ENCODE results near the gene MLST8.

MLST8 gene

GRCh38 chr16:2173916-2174315 is 31.3 kb upstream of the MLST8 start:
- DNase-seq, result no peak

GRCh38 chr16:2174396-2175131 is 30.7 kb upstream of the MLST8 start:
- DNase-seq, result no peak

GRCh38 chr16:2175454-2175853 is 29.8 kb upstream of the MLST8 start:
- DNase-seq, result no peak

- DNase-seq, result no peak
Observed at GRCh38 chr16:2176047-2176446, 29.2 kb upstream of the MLST8 start.

DNA sequence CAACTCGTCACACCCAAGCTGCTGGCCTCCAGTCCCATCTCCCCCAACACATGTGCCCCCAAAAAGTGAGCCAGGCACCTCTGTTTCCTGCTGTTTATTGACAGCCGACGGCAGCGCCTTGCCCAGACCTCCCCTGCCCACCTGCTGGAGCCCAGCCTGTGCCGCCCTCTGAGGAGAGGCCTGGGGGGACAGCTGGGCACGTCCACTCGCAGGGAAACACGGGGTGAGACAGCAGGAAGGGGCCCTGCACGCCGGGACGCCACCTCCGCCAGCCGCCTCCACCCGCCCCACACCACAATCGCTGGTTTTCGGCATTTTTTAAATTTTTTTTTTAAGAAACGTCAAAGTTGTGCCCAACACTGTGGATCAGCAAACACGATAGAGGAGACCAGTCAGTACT is 28.2 kb upstream of the MLST8 start:
- no peak for DNase-seq

DNA sequence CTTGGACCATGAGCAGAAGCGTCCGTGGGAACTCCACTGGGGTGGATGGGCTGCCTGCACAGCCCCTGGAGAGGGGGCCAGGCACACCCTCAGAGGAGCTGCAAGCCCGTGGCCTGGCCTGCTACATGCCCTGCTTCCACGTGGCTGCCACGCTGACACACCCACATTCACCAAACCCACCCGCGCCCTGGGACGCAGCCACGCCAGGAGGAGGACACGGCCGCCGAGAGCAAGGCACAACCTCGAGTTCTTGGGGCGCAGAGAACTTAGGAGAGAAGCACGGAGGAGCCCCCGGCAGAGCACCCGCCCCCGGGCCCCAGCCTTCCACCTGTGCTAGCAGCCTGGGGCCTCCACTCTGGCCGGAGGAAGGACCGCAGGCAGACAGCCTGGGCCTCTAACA is 27.7 kb upstream of the MLST8 start:
- DNase-seq, result no peak

DNA sequence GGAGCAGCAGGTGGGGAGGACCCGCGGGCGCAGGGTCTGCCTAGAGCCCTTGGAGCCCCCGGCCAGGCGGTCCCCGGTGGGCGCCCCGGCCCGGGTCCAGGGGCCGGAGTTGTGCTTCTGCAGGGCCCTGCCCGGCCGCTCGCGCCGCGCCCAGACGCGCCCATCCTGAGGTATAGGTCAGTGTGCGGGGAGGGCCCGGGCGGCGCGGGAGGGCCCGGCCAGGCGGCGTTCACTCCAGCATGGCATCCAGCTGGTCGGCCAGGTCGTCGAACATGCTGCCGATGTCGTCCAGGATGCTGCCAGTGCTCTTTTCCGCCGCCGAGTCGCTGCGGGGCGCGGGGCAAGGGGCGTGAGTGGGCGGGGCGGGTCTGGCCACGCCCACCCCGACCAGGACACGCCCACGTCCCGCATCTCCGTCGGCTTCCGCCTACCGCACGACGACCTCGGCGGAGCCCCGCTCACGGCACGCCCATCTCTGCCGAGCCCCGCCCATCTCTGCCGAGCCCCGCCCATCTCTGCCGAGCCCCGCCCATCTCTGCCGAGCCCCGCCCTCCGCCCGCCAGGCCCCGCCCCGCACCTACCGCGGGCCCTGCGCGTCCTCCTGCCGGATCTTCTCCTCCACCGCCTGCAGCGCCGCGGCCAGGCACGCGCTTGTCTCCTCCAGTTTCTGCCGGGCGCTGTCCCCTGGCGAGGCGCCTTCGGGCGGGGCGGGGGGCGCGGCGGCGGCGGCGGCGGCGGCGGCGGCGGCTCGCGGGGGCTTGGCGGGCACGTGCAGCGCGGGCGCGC is 26.7 kb upstream of the MLST8 start:
- no peak for DNase-seq

- no peak for DNase-seq
Observed at GRCh38 chr16:2179107-2179501, 26.1 kb upstream of the MLST8 start.

DNA sequence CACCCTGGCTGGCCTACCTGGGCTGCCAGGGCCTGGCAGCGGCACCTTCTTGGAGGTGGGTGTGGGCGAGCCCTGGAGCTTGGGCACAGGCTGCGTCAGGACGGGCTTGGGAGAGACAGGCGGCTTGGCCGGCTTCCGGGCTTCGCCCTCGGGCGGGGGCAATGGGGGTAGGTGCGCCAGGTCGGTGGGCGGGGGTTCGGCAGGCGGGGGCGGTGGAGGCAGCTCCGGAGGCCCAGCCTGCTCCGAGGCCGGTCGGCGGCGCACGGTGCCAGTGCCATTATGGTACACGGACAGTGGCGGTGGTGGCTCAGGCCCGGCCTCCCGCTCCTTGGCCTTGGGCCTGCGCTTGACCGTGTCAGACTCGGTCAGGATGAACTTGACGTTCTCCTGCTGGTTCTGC is 25.7 kb upstream of the MLST8 start:
- DNase-seq, result no peak

DNA sequence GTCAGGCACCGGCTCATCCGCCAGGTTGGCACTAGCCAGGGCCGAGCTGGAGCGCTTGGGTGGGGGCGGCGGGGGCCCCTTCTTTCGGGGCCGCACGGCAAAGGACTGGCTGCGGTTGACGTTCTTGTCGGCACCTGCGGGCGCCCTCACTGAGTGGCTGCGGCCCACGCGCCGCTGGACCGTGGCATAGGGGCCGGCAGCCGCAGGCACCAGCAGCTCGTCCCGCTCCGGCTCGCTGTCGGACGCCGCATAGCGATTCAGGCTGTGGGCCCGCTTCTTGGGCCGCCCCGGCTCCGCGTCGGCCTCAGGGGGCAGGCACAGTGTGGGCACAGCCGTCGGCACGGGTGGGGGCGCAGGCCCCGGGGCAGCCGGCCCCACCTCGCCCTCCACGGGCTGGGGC is 24.8 kb upstream of the MLST8 start:
- DNase-seq, result no peak

- no peak for DNase-seq
Observed at GRCh38 chr16:2180962-2181923, 24.0 kb upstream of the MLST8 start.

DNA sequence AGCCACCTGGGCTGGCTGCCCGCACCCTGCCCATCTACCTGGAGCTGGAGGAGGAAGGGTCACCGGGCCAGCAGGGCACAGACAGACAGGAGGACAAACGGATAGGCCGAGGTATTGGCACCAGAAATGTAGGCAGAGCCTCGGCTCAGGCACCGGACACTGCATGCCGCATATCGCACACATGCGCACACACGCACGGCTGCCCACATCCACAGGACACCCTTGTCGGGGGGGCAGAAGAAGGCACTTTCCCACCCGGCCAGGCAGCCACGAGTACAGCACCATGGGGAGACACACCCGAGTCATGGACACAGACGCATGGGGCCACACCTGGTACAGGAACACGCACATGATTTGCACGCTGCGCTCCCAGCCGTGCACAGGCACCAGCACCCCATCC is 23.3 kb upstream of the MLST8 start:
- no peak for DNase-seq

- no peak for DNase-seq
Observed at GRCh38 chr16:2183671-2184070, 21.6 kb upstream of the MLST8 start.

GRCh38 chr16:2184346-2184745 is 20.9 kb upstream of the MLST8 start:
- DNase-seq, result no peak

DNA sequence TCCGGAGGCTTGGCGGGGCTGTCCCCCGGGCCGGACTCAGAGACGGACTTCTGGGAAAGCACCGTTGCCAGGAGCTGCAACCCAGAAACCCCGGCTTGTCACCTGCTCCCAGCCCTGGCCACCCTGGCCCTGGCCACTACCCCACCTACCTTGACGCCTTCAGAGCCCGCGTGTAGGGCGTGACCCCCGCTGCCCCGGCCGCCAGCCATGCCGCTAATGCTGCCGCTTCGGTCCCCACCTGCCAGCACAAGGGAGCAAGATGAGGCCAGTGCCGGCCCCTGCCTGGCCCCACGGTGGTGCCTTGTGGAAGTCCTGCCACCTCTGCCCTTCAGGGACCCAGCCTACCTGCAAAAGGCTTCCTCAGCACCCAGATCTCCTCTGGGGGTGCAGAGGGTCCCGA is 20.3 kb upstream of the MLST8 start:
- no peak for DNase-seq

GRCh38 chr16:2186064-2186463 is 19.2 kb upstream of the MLST8 start:
- no peak for DNase-seq

GRCh38 chr16:2186505-2186904 is 18.7 kb upstream of the MLST8 start:
- no peak for DNase-seq

- no peak for DNase-seq
Observed at GRCh38 chr16:2187212-2187611, 18.0 kb upstream of the MLST8 start.

DNA sequence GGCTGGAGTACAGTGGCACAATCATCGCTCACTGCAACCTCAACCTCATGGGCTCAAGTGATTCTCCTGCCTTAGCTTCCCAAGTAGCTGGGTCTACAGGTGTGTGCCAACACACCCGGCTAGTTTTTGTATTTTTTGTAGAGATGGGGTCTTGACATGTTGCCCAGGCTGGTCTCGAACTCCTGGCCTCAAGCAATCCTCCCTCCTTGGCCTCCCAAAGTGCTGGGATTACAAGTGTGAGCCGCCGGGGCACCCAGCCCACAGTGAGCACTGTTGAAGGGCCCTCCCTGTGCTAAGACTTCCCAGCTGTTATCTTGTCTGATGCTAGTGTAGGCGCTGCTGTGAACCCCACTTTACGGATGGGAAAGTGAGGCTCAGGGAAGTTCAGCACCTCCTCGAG is 16.9 kb upstream of the MLST8 start:
- no peak for DNase-seq

DNA sequence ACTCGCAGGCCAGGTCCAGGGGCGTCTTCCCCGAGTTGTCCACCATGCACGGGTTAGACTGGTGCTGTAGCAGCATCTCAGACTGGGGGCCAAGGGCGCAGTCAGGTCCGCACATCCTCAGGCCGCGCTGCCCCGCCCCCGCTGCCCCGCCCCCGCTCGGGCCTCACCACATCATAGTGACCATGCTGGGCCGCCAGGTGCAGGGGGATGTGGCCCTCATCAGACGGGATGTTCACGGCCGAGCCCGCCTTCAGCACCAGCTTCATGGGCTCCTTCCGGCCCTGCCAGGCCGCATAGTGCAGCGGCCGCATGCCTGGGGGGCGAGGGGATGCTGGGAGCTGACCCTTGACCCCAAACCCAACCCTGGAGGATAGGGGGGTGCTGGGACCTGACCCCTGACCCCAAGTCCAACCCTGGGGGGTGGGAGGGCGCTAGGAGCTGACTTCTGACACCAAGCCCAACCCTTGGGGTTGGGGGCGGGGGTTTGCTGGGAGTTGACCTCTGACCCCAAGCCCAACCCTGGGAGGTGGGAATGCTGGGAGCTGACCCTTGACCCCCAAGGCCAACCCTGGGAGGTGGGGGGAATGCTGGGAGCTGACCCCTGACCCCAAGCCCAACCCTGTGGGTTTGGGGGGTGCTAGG is 15.9 kb upstream of the MLST8 start:
- DNase-seq, result no peak

DNA sequence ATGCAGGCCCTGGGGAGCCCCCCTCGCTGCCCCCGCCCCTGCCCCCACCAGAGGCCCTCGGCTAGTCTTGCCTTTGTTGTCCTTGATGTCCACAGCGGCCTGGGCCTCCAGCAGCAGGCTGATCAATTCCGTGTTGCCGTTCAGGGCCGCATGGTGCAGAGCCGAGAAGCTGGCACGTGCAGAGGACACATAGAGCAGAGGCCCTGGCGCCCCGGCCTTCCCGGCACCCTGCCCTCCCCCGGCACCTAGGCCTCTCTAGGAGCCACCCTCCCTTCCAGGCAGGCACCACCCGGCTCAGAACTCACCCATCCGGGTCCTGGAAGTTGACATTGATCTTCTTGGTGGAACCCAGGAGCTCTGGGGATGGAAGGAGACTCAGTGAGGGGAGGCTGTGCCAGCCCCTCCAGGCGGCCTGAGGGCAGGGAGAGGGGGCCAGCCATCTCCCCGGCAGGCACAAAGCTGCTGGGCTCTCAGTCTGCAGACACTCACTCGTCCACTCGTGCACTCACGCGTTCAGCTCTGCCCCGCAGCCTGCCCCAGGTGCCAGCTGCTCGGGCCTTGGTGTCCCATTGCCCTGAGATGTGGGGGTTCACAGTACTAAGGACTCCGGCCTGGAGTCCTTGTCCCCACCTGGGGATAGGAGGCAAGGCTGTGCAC is 15.1 kb upstream of the MLST8 start:
- no peak for DNase-seq

DNA sequence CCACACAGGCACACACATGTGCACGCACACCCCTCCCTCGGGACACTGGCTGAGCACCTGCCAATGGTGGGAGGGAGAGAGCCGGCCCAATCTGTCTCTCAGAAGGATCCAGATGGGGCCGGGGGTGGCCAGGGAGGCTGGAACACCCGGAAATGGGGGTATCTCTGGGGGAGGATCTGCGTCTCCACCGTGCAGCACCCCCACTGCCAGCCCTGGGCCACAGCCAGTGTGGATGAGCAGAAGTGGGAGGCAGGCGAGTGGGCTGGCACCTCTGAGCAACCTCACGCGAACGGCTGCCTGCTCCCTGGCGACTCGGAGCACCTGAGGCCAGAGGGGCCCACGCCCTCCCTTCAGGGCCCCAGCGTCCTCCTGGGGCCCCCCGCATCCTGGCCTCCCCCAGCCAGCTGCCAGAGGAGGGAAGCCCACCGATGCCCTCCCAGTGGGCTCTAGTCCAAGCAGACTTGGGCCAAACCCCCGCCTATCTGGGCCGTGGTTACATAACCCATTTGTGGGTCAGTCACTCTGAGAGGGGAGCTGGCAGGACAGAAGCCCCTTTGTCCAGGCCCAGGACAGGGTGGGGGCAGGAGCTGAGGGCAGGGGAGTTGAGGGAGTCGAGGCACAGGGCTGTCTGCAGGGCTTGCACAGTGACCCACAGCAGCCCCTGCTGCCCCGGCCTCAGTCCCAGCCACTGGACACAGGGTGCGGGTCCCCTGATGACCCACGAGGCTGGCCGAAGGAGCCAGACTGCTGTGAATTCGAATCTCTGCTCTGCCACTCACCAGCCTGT is 14.4 kb upstream of the MLST8 start:
- no peak for DNase-seq

Data from NCI-H2029 treated with DMSO at 0.1 percent for 48 hours (cell line).